ENCODE data around the gene FAM186B.

DNA sequence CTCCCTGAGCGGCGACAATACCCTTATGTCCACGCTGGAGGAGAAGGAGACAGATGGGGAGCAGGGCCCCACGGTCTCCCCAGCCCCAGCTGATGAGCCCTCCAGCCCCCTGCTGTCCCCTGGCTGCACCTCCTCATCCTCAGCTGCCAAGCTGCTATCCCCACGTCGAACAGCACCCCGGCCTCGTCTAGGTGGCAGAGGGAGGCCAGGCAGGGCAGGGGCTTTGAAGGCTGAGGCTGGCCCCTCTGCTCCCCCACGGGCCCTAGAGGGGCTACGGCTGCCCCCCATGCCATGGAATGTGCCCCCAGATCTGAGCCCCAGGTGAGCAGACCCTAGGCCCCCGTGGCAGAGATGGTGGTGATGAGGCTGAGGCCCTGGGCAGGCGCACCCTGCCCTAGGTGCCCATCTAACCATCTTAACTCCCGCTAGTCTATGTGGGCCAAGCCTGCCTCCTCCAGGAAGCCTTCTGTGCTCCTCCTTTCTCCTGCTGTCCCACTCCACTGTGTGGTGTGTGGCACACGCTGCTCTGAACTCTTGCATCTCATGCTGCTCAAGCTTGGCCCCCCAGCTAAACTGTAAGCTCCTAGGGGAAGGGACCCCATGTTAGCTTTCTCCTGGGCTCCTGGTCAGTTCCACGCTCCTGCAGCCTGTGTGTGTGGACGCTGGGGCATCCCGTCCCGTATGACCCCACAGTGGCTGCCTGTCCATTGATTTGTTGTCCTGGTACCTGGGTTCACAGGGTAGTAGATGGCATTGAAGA, 49.6 kb downstream of the FAM186B start:
- TF ChIP-seq, protein P1, sequence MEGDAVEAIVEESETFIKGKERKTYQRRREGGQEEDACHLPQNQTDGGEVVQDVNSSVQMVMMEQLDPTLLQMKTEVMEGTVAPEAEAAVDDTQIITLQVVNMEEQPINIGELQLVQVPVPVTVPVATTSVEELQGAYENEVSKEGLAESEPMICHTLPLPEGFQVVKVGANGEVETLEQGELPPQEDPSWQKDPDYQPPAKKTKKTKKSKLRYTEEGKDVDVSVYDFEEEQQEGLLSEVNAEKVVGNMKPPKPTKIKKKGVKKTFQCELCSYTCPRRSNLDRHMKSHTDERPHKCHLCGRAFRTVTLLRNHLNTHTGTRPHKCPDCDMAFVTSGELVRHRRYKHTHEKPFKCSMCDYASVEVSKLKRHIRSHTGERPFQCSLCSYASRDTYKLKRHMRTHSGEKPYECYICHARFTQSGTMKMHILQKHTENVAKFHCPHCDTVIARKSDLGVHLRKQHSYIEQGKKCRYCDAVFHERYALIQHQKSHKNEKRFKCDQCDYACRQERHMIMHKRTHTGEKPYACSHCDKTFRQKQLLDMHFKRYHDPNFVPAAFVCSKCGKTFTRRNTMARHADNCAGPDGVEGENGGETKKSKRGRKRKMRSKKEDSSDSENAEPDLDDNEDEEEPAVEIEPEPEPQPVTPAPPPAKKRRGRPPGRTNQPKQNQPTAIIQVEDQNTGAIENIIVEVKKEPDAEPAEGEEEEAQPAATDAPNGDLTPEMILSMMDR (tag by site-specific recombination; IDR thresholded peaks at IDR 0.05), result no peak
- TF ChIP-seq ZNF302 (tag by site-specific recombination; IDR thresholded peaks at IDR 0.05; ENCODE audit: low read depth) (no peak), SP2 (tag by site-specific recombination; IDR thresholded peaks at IDR 0.05) (no peak), ZBTB7A (tag by site-specific recombination; IDR thresholded peaks at IDR 0.05; ENCODE audit: low read depth) (no peak), TRIM28 (IDR thresholded peaks at IDR 0.05; ENCODE audit: borderline replicate concordance, low read length) (no peak), TCF7L2 (IDR thresholded peaks at IDR 0.05; ENCODE audit: borderline replicate concordance, low read depth, low read length) (no peak), ZNF660 (tag by site-specific recombination; IDR thresholded peaks at IDR 0.05) (no peak), ZNF558 (tag by site-specific recombination; IDR thresholded peaks at IDR 0.05) (no peak), ZNF404 (tag by site-specific recombination; IDR thresholded peaks at IDR 0.05) (no peak)
- TF ChIP-seq, protein P2, sequence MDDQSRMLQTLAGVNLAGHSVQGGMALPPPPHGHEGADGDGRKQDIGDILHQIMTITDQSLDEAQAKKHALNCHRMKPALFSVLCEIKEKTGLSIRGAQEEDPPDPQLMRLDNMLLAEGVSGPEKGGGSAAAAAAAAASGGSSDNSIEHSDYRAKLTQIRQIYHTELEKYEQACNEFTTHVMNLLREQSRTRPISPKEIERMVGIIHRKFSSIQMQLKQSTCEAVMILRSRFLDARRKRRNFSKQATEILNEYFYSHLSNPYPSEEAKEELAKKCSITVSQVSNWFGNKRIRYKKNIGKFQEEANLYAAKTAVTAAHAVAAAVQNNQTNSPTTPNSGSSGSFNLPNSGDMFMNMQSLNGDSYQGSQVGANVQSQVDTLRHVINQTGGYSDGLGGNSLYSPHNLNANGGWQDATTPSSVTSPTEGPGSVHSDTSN (CRISPR knock-in tag; IDR thresholded peaks at IDR 0.05), result no peak
- TF ChIP-seq, protein P3, sequence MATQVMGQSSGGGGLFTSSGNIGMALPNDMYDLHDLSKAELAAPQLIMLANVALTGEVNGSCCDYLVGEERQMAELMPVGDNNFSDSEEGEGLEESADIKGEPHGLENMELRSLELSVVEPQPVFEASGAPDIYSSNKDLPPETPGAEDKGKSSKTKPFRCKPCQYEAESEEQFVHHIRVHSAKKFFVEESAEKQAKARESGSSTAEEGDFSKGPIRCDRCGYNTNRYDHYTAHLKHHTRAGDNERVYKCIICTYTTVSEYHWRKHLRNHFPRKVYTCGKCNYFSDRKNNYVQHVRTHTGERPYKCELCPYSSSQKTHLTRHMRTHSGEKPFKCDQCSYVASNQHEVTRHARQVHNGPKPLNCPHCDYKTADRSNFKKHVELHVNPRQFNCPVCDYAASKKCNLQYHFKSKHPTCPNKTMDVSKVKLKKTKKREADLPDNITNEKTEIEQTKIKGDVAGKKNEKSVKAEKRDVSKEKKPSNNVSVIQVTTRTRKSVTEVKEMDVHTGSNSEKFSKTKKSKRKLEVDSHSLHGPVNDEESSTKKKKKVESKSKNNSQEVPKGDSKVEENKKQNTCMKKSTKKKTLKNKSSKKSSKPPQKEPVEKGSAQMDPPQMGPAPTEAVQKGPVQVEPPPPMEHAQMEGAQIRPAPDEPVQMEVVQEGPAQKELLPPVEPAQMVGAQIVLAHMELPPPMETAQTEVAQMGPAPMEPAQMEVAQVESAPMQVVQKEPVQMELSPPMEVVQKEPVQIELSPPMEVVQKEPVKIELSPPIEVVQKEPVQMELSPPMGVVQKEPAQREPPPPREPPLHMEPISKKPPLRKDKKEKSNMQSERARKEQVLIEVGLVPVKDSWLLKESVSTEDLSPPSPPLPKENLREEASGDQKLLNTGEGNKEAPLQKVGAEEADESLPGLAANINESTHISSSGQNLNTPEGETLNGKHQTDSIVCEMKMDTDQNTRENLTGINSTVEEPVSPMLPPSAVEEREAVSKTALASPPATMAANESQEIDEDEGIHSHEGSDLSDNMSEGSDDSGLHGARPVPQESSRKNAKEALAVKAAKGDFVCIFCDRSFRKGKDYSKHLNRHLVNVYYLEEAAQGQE (tag by site-specific recombination; IDR thresholded peaks at IDR 0.05), result no peak
- TF ChIP-seq, protein P4, sequence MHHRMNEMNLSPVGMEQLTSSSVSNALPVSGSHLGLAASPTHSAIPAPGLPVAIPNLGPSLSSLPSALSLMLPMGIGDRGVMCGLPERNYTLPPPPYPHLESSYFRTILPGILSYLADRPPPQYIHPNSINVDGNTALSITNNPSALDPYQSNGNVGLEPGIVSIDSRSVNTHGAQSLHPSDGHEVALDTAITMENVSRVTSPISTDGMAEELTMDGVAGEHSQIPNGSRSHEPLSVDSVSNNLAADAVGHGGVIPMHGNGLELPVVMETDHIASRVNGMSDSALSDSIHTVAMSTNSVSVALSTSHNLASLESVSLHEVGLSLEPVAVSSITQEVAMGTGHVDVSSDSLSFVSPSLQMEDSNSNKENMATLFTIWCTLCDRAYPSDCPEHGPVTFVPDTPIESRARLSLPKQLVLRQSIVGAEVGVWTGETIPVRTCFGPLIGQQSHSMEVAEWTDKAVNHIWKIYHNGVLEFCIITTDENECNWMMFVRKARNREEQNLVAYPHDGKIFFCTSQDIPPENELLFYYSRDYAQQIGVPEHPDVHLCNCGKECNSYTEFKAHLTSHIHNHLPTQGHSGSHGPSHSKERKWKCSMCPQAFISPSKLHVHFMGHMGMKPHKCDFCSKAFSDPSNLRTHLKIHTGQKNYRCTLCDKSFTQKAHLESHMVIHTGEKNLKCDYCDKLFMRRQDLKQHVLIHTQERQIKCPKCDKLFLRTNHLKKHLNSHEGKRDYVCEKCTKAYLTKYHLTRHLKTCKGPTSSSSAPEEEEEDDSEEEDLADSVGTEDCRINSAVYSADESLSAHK (tag by site-specific recombination; IDR thresholded peaks at IDR 0.05), result no peak
- TF ChIP-seq, protein P5, sequence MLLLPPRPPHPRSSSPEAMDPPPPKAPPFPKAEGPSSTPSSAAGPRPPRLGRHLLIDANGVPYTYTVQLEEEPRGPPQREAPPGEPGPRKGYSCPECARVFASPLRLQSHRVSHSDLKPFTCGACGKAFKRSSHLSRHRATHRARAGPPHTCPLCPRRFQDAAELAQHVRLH (tag by site-specific recombination; IDR thresholded peaks at IDR 0.05), result no peak
- TF ChIP-seq, protein P6, sequence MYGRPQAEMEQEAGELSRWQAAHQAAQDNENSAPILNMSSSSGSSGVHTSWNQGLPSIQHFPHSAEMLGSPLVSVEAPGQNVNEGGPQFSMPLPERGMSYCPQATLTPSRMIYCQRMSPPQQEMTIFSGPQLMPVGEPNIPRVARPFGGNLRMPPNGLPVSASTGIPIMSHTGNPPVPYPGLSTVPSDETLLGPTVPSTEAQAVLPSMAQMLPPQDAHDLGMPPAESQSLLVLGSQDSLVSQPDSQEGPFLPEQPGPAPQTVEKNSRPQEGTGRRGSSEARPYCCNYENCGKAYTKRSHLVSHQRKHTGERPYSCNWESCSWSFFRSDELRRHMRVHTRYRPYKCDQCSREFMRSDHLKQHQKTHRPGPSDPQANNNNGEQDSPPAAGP (tag by site-specific recombination; IDR thresholded peaks at IDR 0.05), result no peak

Data from HEK293 (cell line).